ENCODE results near the gene ARHGAP15. TPM values are rescaled to one million over a fixed set of nuclear protein-coding genes. Genes with fewer than 3 reads are reported as not detected.

ARHGAP15 gene
- 100 to 1,000 TPM; 218 to 225 TPM for total RNA-seq
- polyA plus RNA-seq, result 100 to 1,000 TPM; 506 to 524 TPM

DNA sequence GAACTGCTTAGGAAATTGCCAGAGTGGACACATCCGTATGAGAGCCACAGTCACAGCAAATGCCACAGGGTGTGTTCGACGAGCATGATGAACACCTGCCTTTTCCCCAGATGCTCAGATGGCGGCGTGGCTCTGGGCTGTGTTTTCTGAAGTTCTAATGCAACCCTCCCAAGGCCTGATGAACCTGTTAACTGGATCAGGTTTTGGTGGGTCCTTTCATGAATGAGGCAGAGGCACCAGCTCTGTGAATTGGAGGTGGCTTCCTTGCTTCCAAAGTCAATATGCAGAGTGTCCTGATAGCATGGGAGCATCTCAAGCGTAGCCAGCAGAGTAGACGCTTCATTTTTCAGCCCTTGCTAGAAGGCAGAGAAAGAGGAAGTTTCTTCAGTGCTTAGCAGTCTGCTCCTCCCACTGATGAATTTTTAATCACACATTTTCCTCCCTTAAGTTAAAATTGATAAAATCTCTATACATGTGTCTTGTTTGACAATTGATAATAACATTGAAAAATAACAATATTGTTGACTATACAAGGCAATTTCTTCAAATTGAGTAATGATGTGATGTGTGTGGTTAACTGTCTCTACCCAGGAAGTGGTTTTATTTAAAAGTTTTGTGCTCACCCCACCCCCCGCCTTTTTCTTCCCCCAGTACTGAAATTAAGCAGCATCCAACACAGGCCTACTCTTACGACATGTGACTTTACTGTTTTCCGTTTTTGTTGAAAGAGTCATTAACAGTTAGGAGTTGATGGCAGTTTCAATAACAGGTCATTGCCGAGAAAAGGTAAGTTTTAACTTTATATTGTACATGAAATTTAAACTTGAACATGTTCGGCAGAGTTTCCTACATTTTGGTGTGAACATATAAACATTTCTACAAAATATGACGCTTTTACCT lies at the start of gene ARHGAP15:
Gene ARHGAP15, plus strand, starts transcription at position 739 of the 900 bp plus-strand sequence.
- Histone ChIP-seq H3K9me3 (ENCODE audit: control insufficient read depth in 1 of 2, low read length in 2 of 2) (no peaks in the 10 kb centered on the region), H3K27me3 (ENCODE audit: insufficient read depth, low read length) (no peaks in the 10 kb centered on the region), H3K27ac (ENCODE audit: low read depth, low read length) (peak within 1 kb of the TSS; percentile 70), H3K4me3 (ENCODE audit: low read length in 2 of 2) (peak within 1 kb of the TSS; percentile 64 to 87), H3K4me1 (ENCODE audit: insufficient read depth, low read length) (peaks cover 76% of the 10 kb centered on the region), H3K36me3 (ENCODE audit: insufficient read depth, low read length) (no peaks in the 10 kb centered on the region)
- no peaks in the 10 kb centered on the region for H3K9me3 Mint-ChIP-seq
- H3K27me3 Mint-ChIP-seq, result no peaks in the 10 kb centered on the region
- peak within 1 kb of the TSS; percentile 79 to 92 (median 89) for H3K4me3 Mint-ChIP-seq
- CTCF ChIA-PET (ENCODE audit: partially characterized antibody), result interaction anchor here (0.7 to 4.3 kb wide), 13 partner anchors 17 to 149 kb away, joined by 3 to 49 read pairs (median 8); no protein-coding TSS in a partner anchor
- H3K36me3 Mint-ChIP-seq, result peaks cover 8 to 11% of the 10 kb centered on the region in 2 donors
- intact Hi-C loops (cut with micrococcal nuclease), result loop anchor here (1.0 to 2.0 kb wide), 6 partner anchors 8 to 130 kb away; no protein-coding TSS in a partner anchor
- peaks cover 31 to 42% (median 34%) of the 10 kb centered on the region in 4 donors for H3K4me1 Mint-ChIP-seq
- POLR2A ChIA-PET (ENCODE audit: partially characterized antibody), result interaction anchor here (0.6 to 9.6 kb wide), 34 partner anchors 8 to 152 kb away, joined by 3 to 96 read pairs (median 4); no protein-coding TSS in a partner anchor
- DNase-seq, result peak; percentile 80 to 90 (median 84)
- peak within 1 kb of the TSS; percentile 73 to 98 (median 96) for H3K27ac Mint-ChIP-seq

DNA sequence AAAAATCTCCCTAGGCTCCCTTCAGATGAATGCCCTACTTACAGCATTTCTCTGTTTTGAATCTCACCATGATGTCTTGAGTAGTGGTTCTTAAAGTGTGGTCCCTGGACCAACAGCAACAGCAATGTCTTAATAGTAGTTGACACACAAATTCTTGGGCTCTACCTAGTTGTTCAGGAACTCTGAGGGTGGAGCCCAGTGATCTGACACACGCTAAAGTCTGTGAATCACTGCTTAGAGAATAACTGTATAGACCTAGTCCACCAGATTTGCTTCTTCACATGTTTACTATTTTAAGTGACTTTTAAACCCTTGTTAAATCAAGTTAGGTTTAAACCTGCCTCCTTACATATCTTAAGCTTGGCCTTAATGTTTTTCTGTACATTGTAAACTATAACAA lies 47.6 kb upstream of the ARHGAP15 start:
- Mint-ChIP-seq H3K27ac (no peak overlapping the region), H3K4me1 (peaks cover 12 to 21% (median 15%) of the 10 kb centered on the region in 4 donors), H3K4me3 (no peak overlapping the region), H3K9me3 (no peaks in the 10 kb centered on the region), H3K36me3 (no peaks in the 10 kb centered on the region), H3K27me3 (no peaks in the 10 kb centered on the region)
- H3K4me1 ChIP-seq (ENCODE audit: insufficient read depth, low read length), result peaks cover 22% of the 10 kb centered on the region
- no peak overlapping the region for H3K4me3 ChIP-seq (ENCODE audit: low read length in 2 of 2)
- CTCF ChIA-PET (ENCODE audit: partially characterized antibody), result interaction anchor here (0.7 to 1.7 kb wide), 2 partner anchors 10 to 177 kb away, joined by 3 to 4 read pairs; no protein-coding TSS in a partner anchor
- no peak overlapping the region for H3K27ac ChIP-seq (ENCODE audit: low read depth, low read length)
- no peaks in the 10 kb centered on the region for H3K27me3 ChIP-seq (ENCODE audit: insufficient read depth, low read length)
- no peaks in the 10 kb centered on the region for H3K36me3 ChIP-seq (ENCODE audit: insufficient read depth, low read length)
- H3K9me3 ChIP-seq (ENCODE audit: control insufficient read depth in 1 of 2, low read length in 2 of 2), result no peaks in the 10 kb centered on the region
- DNase-seq, result no peak
- POLR2A ChIA-PET (ENCODE audit: partially characterized antibody), result no interaction called here
- intact Hi-C loops (cut with micrococcal nuclease), result no loop called here

DNA sequence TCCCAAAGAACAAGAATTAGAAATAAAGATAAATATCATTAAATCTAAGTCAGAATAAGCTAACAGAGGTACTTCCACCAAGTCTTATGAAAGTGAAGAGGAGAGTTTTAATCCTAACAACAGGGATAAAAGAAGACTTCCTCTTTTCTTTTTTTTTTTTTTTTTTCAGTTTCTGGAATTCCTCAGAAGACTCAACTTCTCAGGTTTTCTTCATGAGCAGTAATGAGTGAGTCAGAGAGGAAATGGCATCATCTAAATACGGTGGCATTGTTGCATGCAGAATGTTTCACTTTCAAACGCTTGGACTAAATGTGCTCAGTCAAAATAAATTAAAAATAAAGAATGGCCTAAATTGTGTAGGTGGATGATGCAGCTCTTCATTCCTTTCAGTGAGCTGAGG lies 45.6 kb upstream of the ARHGAP15 start:
- no peak for DNase-seq
- no peak overlapping the region for H3K27ac ChIP-seq (ENCODE audit: low read depth, low read length)
- H3K4me3 ChIP-seq (ENCODE audit: low read length in 2 of 2), result no peak overlapping the region
- no peaks in the 10 kb centered on the region for H3K36me3 ChIP-seq (ENCODE audit: insufficient read depth, low read length)
- H3K36me3 Mint-ChIP-seq, result no peaks in the 10 kb centered on the region
- H3K9me3 ChIP-seq (ENCODE audit: control insufficient read depth in 1 of 2, low read length in 2 of 2), result no peaks in the 10 kb centered on the region
- H3K27ac Mint-ChIP-seq, result peak overlapping the region in 2 of 7 donors; percentile 8 to 23
- CTCF ChIA-PET (ENCODE audit: partially characterized antibody), result interaction anchor here (0.7 to 2.0 kb wide), 7 partner anchors 12 to 175 kb away, joined by 3 to 5 read pairs (median 3); no protein-coding TSS in a partner anchor
- POLR2A ChIA-PET (ENCODE audit: partially characterized antibody), result interaction anchor here (1.5 kb wide), 1 partner anchor 45 kb away, joined by 8 read pairs; the partner anchor contains the start of gene ARHGAP15
- H3K27me3 ChIP-seq (ENCODE audit: insufficient read depth, low read length), result no peaks in the 10 kb centered on the region
- H3K4me1 ChIP-seq (ENCODE audit: insufficient read depth, low read length), result peaks cover 22% of the 10 kb centered on the region
- no peaks in the 10 kb centered on the region for H3K9me3 Mint-ChIP-seq
- intact Hi-C loops (cut with micrococcal nuclease), result no loop called here
- H3K4me1 Mint-ChIP-seq, result peaks cover 12 to 21% (median 15%) of the 10 kb centered on the region in 4 donors
- H3K27me3 Mint-ChIP-seq, result no peaks in the 10 kb centered on the region
- H3K4me3 Mint-ChIP-seq, result peak overlapping the region in 6 of 8 donors; percentile 12 to 66 (median 26)

DNA sequence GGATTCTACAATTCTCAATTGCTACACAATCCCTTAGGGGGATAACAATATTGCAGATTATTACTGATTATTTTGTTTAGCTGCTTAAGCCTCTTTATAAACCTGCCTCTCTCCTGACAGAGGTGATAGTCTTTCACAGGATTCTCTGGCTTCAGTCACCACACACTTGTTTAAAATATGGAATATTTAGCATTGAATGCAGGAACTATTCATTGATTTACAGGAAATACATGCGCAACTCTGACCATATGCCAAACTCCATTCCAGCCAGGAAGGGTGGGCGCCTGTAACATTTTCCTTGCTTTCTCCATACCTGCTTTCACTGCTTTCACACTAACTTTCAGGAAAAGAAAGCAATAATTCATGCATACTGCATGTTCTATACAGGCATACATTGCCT lies 44.8 kb upstream of the ARHGAP15 start:
- peaks cover 12 to 21% (median 15%) of the 10 kb centered on the region in 4 donors for H3K4me1 Mint-ChIP-seq
- no peak overlapping the region for H3K27ac ChIP-seq (ENCODE audit: low read depth, low read length)
- ChIA-PET POLR2A (ENCODE audit: partially characterized antibody) (no interaction called here), CTCF (ENCODE audit: partially characterized antibody) (interaction anchor here (1.1 to 2.0 kb wide), 3 partner anchors 11 to 178 kb away, joined by 3 to 5 read pairs (median 4); no protein-coding TSS in a partner anchor)
- peaks cover 22% of the 10 kb centered on the region for H3K4me1 ChIP-seq (ENCODE audit: insufficient read depth, low read length)
- H3K27me3 ChIP-seq (ENCODE audit: insufficient read depth, low read length), result no peaks in the 10 kb centered on the region
- H3K36me3 ChIP-seq (ENCODE audit: insufficient read depth, low read length), result no peaks in the 10 kb centered on the region
- no peaks in the 10 kb centered on the region for H3K9me3 Mint-ChIP-seq
- peak overlapping the region in 2 of 8 donors; percentile 52 to 66 for H3K4me3 Mint-ChIP-seq
- no peaks in the 10 kb centered on the region for H3K36me3 Mint-ChIP-seq
- no peak overlapping the region for H3K27ac Mint-ChIP-seq
- intact Hi-C loops (cut with micrococcal nuclease), result no loop called here
- H3K27me3 Mint-ChIP-seq, result no peaks in the 10 kb centered on the region
- H3K9me3 ChIP-seq (ENCODE audit: control insufficient read depth in 1 of 2, low read length in 2 of 2), result no peaks in the 10 kb centered on the region
- DNase-seq, result no peak
- no peak overlapping the region for H3K4me3 ChIP-seq (ENCODE audit: low read length in 2 of 2)

DNA sequence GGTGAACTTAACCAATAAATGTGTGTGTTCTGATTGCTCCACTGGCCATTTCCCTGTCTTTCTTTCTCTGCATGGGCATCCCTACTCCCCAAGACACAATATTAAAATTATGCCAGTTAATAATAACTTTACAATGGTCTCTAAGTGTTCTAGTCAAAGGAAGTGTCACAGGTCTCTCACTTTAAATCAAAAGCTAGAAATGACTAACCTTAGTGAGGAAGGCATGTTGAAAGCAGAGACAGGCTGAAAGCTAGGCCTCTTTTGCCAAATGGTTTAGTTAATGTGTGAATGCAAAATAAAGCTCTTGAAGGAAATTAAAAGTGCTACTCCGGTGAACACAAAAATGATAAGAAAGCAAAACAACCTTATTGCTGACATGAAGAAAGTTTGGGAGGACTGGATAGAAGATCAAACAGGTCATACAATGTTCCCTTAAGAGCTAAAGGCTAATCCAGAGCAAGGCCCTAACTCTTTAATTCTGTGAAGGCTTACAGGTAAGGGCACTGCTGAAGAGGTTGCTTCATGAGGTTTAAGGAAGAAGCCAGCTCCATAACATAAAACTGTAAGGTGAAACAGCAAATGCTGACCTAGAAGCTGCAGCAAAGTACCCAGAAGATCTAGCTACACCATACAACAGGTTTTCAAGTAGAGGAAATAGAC lies 44.0 kb upstream of the ARHGAP15 start:
- Histone ChIP-seq H3K4me3 (ENCODE audit: low read length in 2 of 2) (no peak overlapping the region), H3K4me1 (ENCODE audit: insufficient read depth, low read length) (peaks cover 22% of the 10 kb centered on the region), H3K36me3 (ENCODE audit: insufficient read depth, low read length) (no peaks in the 10 kb centered on the region), H3K9me3 (ENCODE audit: control insufficient read depth in 1 of 2, low read length in 2 of 2) (no peaks in the 10 kb centered on the region), H3K27me3 (ENCODE audit: insufficient read depth, low read length) (no peaks in the 10 kb centered on the region), H3K27ac (ENCODE audit: low read depth, low read length) (no peak overlapping the region)
- H3K36me3 Mint-ChIP-seq, result no peaks in the 10 kb centered on the region
- H3K4me3 Mint-ChIP-seq, result peak overlapping the region in 2 of 8 donors; percentile 31 to 40
- H3K27me3 Mint-ChIP-seq, result no peaks in the 10 kb centered on the region
- H3K4me1 Mint-ChIP-seq, result peaks cover 12 to 21% (median 15%) of the 10 kb centered on the region in 4 donors
- CTCF ChIA-PET (ENCODE audit: partially characterized antibody), result interaction anchor here (0.6 to 2.0 kb wide), 6 partner anchors 25 to 364 kb away, joined by 3 to 5 read pairs (median 4); no protein-coding TSS in a partner anchor
- peak overlapping the region in 2 of 7 donors; percentile 4 to 34 for H3K27ac Mint-ChIP-seq
- POLR2A ChIA-PET (ENCODE audit: partially characterized antibody), result interaction anchor here (1.1 kb wide), 1 partner anchor 174 kb away, joined by 3 read pairs; no protein-coding TSS in a partner anchor
- intact Hi-C loops (cut with micrococcal nuclease), result no loop called here
- H3K9me3 Mint-ChIP-seq, result no peaks in the 10 kb centered on the region
- no peak for DNase-seq

DNA sequence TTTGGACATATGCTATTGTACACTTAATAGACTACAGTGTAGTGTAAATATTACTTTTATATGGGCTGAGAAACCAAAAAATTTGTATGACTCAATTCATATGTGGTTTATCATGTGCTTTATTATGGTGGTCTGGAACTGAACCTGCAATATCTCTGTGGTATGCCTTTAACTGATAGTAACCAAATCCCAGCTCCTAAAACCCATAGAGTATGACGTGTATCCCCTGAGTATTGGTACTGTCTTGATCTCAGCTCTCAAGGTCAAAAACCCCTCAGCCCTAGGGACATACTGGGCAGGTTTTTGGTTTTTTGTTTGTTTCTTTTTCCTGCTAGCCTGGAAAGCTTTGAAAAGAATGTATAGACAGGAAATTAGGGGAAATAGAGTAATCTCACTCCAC lies 42.2 kb upstream of the ARHGAP15 start:
- intact Hi-C loops (cut with micrococcal nuclease), result no loop called here
- POLR2A ChIA-PET (ENCODE audit: partially characterized antibody), result no interaction called here

More for the DNA sequence above, 42.2 kb upstream of the ARHGAP15 start:
- Mint-ChIP-seq H3K4me3 (no peak overlapping the region), H3K36me3 (no peaks in the 10 kb centered on the region), H3K27me3 (no peaks in the 10 kb centered on the region), H3K4me1 (peaks cover 12 to 21% (median 15%) of the 10 kb centered on the region in 4 donors), H3K9me3 (no peaks in the 10 kb centered on the region), H3K27ac (no peak overlapping the region)
- CTCF ChIA-PET (ENCODE audit: partially characterized antibody), result no interaction called here
- H3K4me3 ChIP-seq (ENCODE audit: low read length in 2 of 2), result no peak overlapping the region
- no peaks in the 10 kb centered on the region for H3K27me3 ChIP-seq (ENCODE audit: insufficient read depth, low read length)
- DNase-seq, result no peak
- H3K27ac ChIP-seq (ENCODE audit: low read depth, low read length), result no peak overlapping the region
- H3K9me3 ChIP-seq (ENCODE audit: control insufficient read depth in 1 of 2, low read length in 2 of 2), result no peaks in the 10 kb centered on the region
- peaks cover 22% of the 10 kb centered on the region for H3K4me1 ChIP-seq (ENCODE audit: insufficient read depth, low read length)
- no peaks in the 10 kb centered on the region for H3K36me3 ChIP-seq (ENCODE audit: insufficient read depth, low read length)

Measured in CD4-positive, alpha-beta memory T cell (primary cell).